Adipocyte (in vitro differentiated cells): ENCODE data around the gene FRMD8.

Source experiments
- DNase-seq: peaks from one replicate; pipeline ENCODE4 v3.0.0-alpha.2; 2015; ENCODE audit warnings: low read depth
- H3K27me3 ChIP-seq: replicated peaks from 2 replicates; pipeline ENCODE4 v1.7.0; 2013; ENCODE audit warnings: mild to moderate bottlenecking, low read length, moderate library complexity; ENCODE audit not compliant: control insufficient read depth, insufficient read depth
- H3K36me3 ChIP-seq: 2 replicates; pipeline ENCODE4 v1.7.0; 2013; ENCODE audit warnings: low read length, mild to moderate bottlenecking, moderate library complexity; ENCODE audit not compliant: control insufficient read depth, insufficient read depth, severe bottlenecking
- H3K4me1 ChIP-seq: 2 replicates; pipeline ENCODE4 v1.7.0; 2013; ENCODE audit warnings: mild to moderate bottlenecking, low read length, moderate library complexity; ENCODE audit not compliant: control insufficient read depth, insufficient read depth
- H3K4me3 ChIP-seq: 2 replicates; pipeline ENCODE4 v1.7.0; 2013; ENCODE audit warnings: mild to moderate bottlenecking, low read length, moderate library complexity
- H3K9ac ChIP-seq: 2 replicates; pipeline ENCODE4 v1.7.0; 2013; ENCODE audit warnings: mild to moderate bottlenecking, low read length, moderate library complexity
- H3K9me3 ChIP-seq: 2 replicates; pipeline ENCODE4 v1.7.0; 2013; ENCODE audit warnings: mild to moderate bottlenecking, low read length, moderate library complexity; ENCODE audit not compliant: control insufficient read depth

Gene FRMD8

DNA sequence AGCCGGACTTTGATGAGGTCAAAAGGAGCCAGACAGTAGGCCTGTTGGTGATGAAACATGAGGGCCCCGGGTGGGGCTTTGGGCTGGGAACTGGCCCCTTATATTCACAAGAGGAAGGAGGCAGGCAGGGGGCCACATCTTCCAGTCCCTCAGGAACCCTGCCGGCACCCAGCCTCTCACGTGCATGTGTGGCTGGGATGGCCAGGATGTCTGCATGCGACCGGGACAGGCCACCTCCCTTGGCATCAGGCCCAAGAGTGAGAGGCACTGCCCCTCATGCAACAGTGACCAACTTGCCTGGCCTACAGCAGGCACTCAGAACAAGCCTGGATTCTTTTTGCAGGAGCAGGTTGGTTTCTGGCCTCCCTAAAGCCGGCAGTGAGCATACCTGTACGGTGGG is 9.4 kb upstream of the FRMD8 start:
- no peak overlapping the region for H3K4me3 ChIP-seq
- H3K27me3 ChIP-seq: no peaks in the 10 kb centered on the region
- peaks cover 6% of the 10 kb centered on the region for H3K4me1 ChIP-seq
- H3K9ac ChIP-seq: no peak overlapping the region
- H3K9me3 ChIP-seq: no peaks in the 10 kb centered on the region
- no peak for DNase-seq
- no peaks in the 10 kb centered on the region for H3K36me3 ChIP-seq

DNA sequence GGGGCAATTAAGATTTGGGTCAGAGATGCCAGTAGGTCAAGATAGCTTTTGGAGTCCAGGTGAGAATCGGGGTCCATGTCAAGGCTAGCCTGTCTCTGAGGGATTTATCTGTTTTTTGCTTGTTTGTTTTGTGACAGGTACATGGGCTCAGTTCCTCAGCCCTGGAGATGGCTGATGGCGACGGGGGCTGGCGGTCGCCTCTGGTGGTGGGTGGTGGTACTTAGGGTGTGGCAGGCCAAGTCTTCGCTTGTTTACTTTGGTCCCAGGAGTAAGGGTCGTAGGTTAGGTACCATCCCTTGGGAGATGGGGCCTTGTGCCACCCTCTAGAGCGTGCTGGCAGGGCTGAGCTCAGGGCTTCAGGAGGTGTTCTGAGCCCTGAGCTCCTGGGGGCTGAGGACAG is 8.7 kb upstream of the FRMD8 start:
- H3K9me3 ChIP-seq: no peaks in the 10 kb centered on the region
- H3K4me1 ChIP-seq: peaks cover 10% of the 10 kb centered on the region
- no peak overlapping the region for H3K9ac ChIP-seq
- no peak overlapping the region for H3K4me3 ChIP-seq
- no peak for DNase-seq
- H3K27me3 ChIP-seq: no peaks in the 10 kb centered on the region
- no peaks in the 10 kb centered on the region for H3K36me3 ChIP-seq

DNA sequence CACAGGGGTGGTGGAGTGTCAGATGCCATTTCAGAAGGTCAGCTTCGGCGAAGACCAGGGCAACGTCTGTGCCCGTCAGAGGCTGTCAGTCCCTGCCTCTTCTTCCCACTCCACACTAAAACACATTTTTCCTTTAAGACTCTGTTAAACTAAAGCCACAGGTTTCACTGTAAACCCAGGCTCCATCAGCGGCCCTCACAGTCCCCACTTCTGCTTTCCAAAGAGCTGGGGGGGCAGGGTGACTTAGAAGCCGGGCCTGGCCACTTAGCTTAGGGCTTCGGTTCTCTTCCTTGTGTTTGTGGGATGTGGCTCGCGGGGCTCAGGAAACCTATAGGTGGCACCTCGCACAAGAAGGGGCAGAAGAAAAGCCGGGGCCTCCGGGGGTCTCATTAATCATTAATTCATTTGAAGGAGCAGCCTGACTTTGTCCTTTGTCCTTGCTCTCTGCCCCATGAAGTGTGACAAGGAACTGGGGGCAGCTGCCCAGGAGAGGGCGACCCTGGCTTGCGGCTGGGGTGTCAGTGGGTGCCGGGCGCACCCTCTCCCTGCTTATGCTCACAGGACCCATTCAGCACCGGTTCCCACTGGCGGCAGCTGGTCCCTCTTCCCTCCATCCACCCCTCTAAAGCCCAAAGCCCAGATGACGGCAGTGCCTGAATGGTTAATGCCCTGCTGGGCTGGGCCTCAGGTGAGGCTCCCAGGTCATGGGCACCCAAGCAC is 8.1 kb upstream of the FRMD8 start:
- Histone ChIP-seq H3K4me1 (peaks cover 15% of the 10 kb centered on the region), H3K27me3 (no peaks in the 10 kb centered on the region), H3K9ac (no peak overlapping the region), H3K9me3 (no peaks in the 10 kb centered on the region), H3K4me3 (no peak overlapping the region), H3K36me3 (no peaks in the 10 kb centered on the region)
- no peak for DNase-seq

DNA sequence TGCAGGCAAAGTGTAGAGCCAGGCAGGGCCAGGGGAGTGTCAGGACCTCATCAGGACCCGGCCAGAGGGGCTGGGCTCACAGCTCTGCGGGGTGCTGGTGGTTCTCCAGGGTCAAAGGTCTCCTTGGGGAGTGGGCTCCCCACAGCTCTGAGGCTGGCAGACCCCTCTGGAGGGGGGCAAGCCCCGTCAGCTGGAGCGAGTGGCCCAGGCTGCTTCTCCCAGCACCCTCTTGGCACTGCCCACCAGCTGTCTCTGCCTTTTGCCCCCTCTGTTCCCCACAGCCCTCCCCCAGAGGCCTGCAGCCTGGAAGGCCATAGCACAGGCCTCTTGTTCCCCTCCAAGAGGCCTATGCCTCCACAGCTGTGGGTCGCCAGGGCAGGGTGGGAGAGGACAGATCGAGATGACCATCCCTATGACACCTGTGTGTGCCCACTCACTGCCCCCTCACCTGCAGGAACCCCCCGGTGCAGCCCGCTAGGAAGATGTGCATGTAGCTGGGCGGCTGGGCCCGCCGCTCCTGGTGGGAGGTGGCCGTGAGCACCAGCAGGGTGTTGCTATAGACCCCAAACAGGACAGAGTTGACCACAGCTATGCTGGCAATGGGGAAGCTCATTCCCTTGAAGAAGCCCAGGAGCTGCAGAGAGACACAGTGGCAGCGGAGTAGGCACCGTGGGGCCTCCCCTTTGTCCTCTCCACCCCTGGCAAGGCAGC is 7.4 kb upstream of the FRMD8 start:
- Histone ChIP-seq H3K4me1 (peaks cover 22% of the 10 kb centered on the region), H3K9ac (no peak overlapping the region), H3K9me3 (no peaks in the 10 kb centered on the region), H3K4me3 (no peak overlapping the region), H3K27me3 (no peaks in the 10 kb centered on the region), H3K36me3 (no peaks in the 10 kb centered on the region)
- DNase-seq: no peak

DNA sequence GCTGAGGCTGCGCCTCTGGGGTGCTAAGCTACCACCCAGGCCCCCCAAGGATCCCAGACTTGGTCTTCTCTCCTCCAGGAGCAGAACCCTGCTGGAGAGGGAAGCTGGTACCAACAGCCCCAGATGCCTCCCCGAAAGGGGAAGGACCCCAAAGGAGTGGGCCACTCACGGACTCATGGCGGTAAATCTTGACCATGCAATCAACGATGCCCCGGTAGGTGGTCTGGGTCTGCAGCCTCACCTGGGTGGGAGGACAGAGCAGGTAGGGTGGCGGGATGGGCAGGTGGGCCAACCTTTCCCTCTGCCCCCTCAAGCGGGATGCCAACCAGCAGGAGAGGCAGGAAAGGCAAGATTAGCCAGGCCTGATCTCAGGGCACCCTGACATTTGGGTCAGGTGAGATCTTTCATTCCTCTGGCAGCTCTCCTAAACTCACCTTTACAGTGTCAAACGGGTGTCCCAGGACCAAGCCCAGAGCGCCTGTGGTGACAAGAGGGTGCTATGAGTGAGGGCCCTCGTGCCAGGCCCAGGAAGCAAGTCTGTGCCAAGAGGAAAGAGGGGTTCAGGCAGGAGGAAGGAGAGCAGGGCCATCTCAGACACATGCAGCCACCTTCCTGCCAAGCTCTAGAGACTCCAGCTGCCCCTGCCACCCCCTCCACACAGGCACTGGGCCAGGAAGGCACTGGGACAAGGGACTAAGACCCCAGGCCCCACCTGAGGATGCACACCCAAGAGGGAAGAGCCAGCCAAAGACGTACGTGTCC is 6.6 kb upstream of the FRMD8 start:
- Histone ChIP-seq H3K4me3 (no peak overlapping the region), H3K27me3 (no peaks in the 10 kb centered on the region), H3K4me1 (peaks cover 30% of the 10 kb centered on the region), H3K9ac (peak overlapping the region; percentile 39), H3K9me3 (no peaks in the 10 kb centered on the region), H3K36me3 (no peaks in the 10 kb centered on the region)
- DNase-seq: no peak

DNA sequence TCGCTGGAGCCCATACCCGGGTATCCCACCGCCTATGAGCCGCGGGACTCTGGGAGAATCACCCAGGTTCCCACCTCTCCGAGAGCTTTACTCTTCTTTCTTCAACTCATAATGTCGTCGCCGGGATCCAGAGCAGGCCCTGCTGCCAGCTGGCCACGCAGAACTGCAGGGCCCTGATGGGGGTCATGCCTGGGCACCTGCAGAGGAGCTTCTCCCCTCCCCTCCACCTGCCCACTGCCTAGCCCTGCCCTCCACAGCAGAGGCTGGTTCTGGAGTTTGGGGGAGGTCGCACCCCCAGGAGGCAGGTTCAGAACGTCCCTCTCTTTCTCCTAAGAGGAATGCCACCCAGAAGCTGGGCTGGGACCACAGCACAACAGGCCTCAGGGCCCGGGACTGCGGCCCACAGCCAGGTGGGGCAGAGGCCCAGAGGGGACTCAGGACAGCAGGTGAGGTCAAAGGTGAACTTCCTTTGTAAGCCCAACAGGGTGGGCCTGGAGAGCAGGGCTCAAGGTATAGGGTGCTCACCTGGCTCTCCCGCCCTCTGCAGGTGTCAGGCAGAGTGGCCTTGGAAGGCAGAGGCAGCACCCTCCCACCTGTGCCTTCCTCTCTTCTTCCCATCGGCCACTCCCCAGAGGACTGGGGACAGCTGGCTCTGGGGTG is 5.8 kb upstream of the FRMD8 start:
- peaks cover 37% of the 10 kb centered on the region for H3K4me1 ChIP-seq
- no peak overlapping the region for H3K4me3 ChIP-seq
- no peak for DNase-seq
- H3K27me3 ChIP-seq: no peaks in the 10 kb centered on the region
- no peaks in the 10 kb centered on the region for H3K9me3 ChIP-seq
- H3K9ac ChIP-seq: peak overlapping the region; percentile 94
- H3K36me3 ChIP-seq: no peaks in the 10 kb centered on the region

DNA sequence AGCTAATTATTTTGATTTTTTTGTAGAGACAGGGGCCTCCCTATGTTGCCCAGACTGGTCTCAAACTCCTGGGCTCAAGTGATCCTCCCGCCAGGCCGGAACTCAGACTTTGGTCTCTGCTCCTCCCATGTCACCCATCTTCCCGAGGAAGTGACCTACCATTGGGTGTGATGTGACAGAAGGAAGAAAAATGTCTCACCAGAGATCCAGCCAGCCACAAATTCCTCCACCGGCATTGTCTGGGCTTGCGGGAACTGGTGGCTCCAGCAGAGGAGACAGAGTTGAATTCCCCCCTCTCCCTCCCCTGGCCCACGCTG is 4.8 kb upstream of the FRMD8 start:
- Histone ChIP-seq H3K4me1 (peaks cover 42% of the 10 kb centered on the region), H3K9me3 (no peaks in the 10 kb centered on the region), H3K4me3 (peak overlapping the region; percentile 79), H3K36me3 (no peaks in the 10 kb centered on the region), H3K9ac (peak overlapping the region; percentile 94), H3K27me3 (no peaks in the 10 kb centered on the region)
- no peak for DNase-seq

DNA sequence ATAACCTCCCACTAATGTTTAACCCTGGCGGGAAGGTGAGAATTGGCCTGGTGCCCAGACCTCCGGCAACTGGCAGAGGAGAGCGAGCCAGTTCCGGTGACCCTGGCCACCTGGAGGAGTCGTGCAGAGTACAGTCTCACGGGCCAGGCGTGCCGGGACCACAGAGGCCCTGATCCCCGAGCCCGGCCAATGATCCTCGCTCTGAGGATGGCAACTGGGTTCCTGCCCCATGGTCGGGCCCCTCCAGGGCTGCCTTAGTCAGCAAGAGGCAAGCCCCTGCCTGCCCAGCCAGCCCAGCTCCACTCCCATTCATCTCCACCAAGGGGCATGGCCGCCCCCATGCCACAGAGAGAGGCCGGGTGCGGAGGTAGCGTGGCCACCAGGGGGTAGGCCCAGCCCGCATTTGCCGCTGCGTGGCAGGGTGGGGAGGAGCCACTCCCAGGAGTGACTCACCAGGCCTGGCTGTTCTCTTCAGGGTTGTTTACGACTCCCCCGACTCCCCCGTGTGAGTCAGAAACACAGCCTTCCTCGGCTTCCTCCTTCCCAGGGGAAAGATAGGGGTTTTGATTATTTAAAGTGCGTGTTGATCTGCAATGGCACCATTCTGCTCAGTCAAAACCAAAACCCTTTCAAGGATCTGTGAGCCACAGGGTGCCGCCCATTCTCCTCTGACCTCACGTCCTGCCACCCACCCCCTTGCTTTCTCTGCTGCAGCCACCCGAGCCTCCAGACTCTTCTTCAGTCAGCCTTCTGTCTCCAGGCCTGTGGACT is 4.2 kb upstream of the FRMD8 start, which contains the start of gene SLC25A45:
Gene SLC25A45, minus strand, starts transcription at position 614 of the 771 bp plus-strand sequence. CDS start 695 bp downstream, outside the sequence.
- Histone ChIP-seq H3K36me3 (no peaks in the 10 kb centered on the region), H3K9me3 (no peaks in the 10 kb centered on the region), H3K4me3 (peak within 1 kb of the TSS; percentile 79), H3K9ac (peak within 1 kb of the TSS; percentile 94), H3K27me3 (no peaks in the 10 kb centered on the region), H3K4me1 (peaks cover 42% of the 10 kb centered on the region)
- peak; percentile 98 for DNase-seq

DNA sequence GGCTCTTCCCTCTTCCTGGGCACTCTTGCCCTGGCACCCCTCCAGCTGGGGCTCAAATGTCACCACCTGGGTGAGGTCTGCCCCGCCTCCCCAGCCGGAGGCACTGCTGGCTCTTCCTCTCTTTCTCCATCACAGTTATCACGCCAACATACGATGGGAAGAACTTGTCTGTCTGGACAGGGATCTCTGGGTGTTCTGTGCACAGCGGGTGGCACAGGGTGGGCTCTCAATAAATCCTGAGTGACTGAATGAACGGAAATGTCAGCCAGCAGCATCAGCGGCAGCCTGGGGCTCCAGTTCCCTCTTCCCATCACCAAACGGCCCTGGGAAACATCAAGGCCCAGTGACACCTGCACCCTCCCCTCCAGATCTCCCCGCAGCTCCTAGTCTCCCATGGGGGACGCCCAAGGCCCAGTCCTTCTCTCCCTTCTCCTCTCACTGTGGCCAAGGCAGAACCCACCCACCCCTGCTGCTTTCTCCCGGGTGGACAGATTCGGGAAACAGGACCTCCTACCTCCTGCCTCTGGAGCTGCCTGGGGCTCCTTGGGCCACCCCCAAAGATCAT is 3.6 kb upstream of the FRMD8 start:
- Histone ChIP-seq H3K9me3 (no peaks in the 10 kb centered on the region), H3K4me3 (peak overlapping the region; percentile 79), H3K27me3 (no peaks in the 10 kb centered on the region), H3K36me3 (no peaks in the 10 kb centered on the region), H3K9ac (peak overlapping the region; percentile 94), H3K4me1 (peaks cover 45% of the 10 kb centered on the region)
- DNase-seq: no peak

DNA sequence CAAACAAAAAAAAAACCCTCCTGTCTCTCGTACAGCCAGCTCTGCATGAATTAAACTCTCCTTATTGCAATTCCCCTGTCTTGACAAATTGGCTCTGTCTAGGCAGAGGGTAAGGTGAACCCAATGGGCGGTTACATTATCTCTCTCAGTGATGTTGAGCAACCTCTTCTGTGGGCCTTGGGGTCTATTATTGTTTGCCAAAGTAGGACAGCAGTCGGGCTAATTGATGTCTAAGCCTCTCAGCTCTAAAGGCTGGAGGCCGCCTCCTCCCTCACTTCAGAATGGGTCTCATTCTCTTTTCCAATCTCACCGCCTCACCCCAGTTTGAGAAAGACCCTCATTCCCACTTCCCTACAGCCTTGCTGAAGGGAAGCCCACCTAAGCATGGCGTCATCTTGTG is 2.7 kb upstream of the FRMD8 start:
- H3K4me3 ChIP-seq: peak overlapping the region; percentile 56
- DNase-seq: peak; percentile 15
- H3K4me1 ChIP-seq: peaks cover 54% of the 10 kb centered on the region
- no peaks in the 10 kb centered on the region for H3K9me3 ChIP-seq
- H3K27me3 ChIP-seq: no peaks in the 10 kb centered on the region
- H3K36me3 ChIP-seq: peaks cover 6% of the 10 kb centered on the region
- peak overlapping the region; percentile 83 for H3K9ac ChIP-seq
